ENCODE results near the gene FZD10.

FZD10 gene, protein sequence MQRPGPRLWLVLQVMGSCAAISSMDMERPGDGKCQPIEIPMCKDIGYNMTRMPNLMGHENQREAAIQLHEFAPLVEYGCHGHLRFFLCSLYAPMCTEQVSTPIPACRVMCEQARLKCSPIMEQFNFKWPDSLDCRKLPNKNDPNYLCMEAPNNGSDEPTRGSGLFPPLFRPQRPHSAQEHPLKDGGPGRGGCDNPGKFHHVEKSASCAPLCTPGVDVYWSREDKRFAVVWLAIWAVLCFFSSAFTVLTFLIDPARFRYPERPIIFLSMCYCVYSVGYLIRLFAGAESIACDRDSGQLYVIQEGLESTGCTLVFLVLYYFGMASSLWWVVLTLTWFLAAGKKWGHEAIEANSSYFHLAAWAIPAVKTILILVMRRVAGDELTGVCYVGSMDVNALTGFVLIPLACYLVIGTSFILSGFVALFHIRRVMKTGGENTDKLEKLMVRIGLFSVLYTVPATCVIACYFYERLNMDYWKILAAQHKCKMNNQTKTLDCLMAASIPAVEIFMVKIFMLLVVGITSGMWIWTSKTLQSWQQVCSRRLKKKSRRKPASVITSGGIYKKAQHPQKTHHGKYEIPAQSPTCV

DNA sequence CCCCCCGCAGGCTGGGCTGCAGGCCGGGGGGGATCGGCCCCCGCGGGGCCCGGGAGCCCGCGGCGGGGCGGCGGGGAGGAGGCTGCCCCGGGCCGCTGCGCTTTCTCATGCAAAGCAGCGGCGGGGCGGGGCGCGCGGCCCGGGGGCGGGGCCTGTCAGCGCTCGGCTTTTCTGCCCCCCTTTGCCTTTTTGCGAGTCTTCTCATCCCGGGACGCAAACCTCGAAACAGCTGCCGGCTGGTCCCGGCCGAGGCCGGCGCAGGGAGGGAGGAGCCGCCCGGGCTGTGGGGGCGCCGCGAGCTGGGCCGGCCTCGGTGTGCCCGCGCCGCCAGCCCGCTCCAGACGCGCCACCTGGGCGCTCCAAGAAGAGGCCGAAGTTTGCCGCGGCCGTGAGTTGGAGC is at the start of gene FZD10:
TSS of gene FZD10 (plus strand) at position 198 of the 400 bp plus-strand sequence. CDS start 479 bp downstream, outside the sequence.
- no peak for DNase-seq (ENCODE audit: low read depth)

DNA sequence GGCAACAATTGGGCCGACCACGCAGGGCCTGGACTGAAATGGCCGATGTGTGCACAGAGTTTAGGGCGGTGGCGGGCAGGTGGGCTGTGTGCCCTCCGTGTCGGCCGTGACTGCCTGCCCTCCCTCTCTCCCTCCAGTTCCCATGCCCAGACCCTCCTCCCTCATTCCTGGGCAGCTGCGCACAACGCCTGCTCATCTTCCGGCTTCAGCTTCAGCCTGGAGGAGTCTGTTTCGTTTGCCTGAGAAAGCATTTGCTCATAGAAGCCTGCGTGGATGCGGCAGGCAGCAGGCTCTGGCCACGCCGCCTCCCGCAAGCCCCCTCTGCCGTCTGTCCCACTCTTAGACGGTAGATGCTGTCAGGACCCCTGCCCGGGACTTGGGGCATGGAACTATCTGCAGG is 47.3 kb upstream of the FZD10 start:
- DNase-seq (ENCODE audit: low read depth) = no peak

DNA sequence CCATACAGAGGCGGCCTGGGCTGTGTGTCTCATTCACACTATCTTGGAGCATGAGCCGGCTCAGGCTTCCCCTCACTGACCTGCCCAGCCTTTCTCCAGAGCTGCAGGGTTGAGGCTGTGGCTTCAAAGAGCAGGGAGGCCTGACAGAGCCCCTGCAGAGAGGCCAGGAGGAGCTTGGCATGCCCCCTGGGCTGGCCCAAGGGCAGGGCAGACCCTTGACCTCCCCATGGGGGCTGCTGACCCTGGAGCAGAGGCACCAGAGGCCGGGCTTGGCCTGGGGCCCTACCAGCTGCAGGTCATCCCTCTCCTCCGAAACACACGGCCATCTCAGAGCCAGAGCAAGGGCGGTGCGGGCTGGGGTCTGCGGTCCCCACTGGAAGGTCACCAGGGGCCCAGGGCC is 46.6 kb upstream of the FZD10 start:
- no peak for DNase-seq (ENCODE audit: low read depth)

DNA sequence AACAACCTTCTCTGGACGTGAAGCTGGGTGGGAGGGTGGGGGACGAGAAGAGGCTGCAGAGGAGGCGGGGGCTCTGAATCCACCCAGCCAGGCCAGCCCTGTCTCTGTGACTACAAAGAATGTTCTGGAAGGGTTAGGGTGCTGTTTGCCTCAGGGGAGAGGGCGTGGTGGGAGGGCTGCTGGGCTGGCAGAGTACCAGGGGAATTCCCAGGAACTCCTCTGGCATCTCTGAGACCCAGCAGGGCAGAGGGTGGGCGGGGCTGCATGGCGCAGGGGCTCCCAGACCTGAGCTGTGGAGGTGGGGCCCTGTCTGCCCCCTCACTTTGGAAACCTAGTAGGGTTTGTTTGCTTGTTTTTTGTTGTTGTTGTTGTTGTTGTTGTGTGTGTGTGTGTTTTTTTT is 45.5 kb upstream of the FZD10 start:
- DNase-seq (ENCODE audit: low read depth) = no peak

DNA sequence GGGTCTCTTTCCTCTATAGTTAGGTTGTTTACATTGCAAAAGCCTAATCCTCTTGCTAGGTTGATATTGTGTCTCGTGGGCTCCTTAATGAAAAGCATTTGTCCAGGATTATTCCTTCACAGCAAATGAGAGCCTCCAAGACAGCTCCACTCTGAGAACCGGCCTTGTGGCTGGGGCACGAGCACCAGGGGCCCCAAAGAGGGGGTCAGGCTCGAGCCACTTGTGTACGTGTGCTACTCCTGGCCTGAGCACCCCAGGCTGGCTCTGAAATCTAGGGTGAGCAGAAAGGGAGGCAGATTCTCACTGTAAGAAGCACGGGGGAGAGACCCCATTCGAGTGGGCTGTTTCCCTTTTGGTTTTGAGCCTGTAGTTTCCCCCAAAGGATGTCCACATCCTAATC is 45.0 kb upstream of the FZD10 start:
- no peak for DNase-seq (ENCODE audit: low read depth)

DNA sequence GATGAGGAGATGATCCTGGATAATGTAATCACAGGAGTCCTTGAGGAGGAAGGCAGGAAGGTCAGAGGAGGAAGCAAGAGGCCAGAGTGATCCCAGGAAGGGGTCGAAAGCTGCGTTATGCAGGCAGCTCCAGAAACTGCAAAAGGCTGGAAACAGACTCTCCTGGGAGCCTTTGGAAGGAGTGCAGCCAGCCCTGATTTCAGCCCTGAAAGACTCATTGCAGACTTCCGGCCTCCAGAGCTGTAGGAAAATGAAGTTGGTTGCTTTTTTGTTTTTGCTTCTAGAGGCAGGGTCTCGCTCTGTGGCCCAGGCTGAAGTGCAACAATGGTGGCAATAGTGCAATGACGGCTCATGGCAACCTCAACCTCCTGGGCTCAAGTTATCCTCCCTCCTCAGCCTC is 44.6 kb upstream of the FZD10 start:
- DNase-seq (ENCODE audit: low read depth) = no peak

DNA sequence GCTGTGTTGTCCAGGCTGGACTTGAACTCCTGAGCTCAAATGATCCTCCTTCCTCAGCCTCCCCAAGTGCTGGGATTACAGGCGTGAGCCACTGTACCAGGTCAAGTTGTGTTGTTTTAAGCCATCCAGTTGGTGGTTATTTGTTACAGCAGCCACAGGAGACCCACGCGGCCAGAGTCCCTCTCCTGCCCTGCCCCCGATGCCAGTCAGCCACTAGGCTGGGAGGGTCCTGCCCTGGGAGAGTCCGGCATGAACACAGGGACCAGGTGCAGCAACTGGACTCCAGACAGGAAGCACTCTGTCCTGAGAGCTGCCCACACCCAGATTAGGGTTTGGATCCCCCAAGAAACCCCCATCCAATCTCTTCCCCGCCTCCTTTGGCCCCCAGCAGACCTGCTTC is 44.1 kb upstream of the FZD10 start:
- DNase-seq (ENCODE audit: low read depth) = no peak

DNA sequence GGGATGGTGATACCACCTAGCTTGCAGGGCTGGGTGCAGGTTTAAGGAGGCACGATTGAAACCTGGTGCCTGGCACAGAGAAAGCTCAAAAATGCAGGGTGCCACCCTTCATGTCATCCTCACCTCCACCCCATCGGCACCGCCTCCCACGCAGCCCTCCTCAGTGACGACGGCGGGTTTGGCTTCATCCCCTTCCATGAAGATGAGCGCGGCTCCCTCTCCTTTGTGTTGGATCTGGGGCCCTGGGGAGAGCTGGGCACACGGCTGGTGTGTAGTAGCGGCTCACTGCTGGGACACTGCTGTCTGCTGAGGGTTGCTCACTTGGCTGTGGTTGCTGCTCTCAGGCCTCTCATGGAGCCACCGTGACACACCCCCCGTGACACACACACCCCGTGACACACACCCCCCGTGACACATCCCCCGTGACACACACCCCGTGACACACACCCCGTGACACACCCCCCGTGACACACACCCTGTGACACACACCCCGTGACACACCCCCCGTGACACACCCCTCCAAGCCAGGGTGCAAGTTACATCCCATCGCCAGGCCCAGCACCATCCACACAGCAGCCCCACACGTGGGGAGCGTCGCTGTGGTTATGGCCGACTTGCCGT is 42.9 kb upstream of the FZD10 start:
- DNase-seq (ENCODE audit: low read depth) = no peak

DNA sequence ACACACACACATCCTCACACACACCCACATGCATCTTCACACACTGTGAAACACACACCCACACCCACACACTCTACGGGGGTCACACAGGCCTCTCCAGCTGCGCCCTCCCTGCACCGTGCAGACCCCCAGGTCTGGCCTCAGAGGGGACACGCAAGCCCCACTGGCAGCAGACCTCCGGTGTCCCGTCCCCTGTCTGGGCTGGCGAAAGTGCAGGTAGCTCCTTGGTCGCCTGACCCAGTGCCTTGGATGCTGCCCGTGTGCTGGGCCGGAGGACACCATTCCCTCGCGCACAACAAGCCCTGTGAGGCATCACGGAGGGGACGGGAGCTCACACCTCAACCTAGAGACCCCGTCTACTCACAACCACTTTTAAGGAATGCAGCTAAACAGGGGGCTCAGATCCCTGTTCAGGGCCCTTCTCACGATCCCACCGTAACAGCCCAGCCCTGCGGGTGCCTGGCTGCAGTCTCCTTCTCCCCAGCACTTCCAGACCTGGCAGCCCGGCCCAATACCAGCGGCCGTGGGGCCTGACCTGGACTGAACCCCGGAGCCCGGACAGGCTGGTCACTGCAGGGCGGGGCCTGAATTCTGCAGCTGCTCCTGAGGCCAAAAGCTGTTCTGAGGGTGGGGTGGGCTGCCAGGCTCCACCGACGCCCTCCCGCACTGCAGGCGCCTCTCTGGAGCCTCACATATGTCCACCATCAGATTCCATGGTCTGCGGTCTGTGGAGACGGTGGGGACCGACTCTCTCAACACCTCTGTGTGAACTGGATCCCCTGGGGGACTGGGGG is 42.1 kb upstream of the FZD10 start:
- no peak for DNase-seq (ENCODE audit: low read depth)

DNA sequence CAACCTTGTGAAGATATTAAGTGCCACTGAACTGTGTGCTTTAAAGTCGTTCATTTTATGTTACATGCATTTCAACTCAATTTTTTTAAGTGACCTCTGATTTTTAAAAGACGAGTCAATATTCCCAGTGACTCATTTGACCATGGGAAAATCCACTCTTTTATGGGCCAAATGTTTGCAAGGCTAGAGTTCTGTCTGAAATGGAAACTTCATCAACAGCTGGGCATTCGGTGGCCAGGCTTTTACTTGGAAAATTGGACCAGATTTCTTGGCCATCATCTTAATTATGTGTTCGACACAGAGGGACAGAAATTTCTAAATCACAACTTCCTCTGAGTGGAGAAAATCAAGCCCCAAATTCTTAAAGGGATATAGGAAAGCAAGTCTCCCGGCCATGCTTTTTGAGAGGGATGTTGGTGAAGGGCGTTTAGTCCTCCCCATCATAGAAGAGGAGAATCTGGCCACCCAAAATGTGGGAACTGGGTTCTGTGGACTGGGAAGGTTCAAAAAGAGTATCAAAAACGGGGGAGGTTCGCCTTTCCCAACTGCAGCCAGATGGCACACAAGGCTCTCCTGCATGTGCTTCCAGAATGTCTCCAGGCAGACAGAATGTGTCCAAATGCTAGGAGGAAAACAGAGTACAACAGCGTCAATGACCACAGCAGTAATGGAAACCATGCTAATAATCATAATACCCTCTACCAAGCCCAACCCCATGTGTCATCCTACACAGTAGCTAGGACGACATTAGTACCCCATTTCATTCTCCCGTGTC is 40.9 kb upstream of the FZD10 start:
- DNase-seq (ENCODE audit: low read depth) = no peak

DNA sequence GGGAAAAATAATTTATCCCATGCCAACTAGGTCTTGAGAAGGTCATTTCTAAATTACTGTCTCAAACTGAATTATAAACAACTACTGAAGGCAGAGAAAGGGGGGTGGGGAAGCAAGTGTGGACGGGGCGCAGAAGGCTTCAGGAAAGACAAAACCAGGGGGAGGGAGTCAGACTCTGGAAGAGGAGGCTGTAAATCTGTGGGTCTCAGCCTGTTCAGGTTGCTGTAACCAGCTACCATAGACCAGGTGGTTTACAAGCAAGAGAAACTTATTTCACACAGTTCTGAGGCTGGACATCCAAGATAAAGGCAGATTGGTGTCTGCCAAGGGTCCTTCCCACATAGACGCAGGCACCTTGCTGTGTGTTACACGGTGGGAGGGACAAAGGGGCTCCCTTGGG is 39.9 kb upstream of the FZD10 start:
- no peak for DNase-seq (ENCODE audit: low read depth)

DNA sequence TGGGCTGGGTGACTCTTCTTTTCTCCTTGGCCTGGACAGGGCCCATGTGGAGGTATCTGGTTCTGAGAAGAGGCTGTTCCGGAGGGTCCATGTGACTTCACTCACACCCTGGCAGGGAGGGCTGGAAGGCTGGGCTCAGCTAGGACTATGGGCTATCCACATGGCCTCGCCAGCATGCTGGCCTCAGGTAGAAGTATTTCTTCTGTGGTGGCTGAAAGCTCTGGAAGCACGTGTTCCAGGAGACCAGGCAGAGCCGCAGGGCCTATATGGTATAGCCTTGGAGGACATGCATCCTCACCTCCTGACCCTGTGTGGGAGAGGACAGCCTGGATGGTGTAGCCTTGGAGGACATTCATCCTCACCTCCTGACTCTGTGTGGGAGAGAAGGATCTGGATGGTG is 38.2 kb upstream of the FZD10 start:
- DNase-seq (ENCODE audit: low read depth) = no peak

DNA sequence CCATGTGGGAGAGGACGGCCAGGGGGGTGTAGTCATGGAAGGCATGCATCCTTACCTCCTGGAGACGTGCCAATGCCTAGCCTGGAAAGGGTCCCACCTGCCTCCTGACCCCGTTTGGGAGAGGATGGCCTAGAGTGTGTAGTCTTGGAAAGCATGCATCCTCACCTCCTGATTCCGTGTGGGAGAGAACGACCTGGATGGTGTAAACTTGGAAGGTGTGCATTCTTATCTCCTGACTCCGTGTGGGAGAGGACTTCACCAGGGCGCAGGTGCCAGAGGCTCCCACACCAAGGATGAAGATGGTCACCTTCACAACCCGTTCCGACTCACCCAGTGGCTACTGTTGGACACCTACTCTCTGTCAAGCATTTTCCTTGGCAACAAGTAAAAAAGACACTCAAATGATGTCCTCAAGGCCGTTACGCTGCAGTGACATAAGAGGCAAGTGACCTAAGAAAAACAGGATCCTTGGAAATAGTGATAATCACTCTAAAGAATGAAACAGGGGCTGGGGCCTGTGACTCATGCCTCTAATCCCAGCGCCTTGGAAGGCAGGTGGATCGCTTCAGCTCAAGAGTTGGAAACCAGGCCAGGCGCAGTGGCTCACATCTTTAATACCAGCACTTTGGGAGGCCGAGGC is 37.5 kb upstream of the FZD10 start:
- no peak for DNase-seq (ENCODE audit: low read depth)

DNA sequence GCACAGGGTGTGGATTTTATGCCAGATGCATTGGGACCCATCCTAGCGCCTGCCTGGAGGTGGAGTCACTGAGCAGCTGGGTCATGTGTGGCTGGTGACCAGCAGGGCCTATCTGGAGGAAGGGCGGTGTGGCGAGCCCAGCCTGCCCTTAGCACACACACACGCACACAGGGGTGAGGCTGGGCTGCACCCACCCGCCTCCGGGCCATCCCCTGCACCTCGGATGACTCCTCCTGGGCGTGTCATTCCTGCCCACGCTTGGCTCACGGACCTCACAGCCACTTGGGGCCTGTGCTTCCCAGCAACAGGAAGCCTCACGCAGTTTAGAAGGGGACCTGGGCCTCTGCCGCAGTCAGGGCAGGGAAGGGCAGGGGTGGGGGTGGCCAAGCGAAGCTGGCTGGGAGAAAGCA is 36.2 kb upstream of the FZD10 start:
- no peak for DNase-seq (ENCODE audit: low read depth)

DNA sequence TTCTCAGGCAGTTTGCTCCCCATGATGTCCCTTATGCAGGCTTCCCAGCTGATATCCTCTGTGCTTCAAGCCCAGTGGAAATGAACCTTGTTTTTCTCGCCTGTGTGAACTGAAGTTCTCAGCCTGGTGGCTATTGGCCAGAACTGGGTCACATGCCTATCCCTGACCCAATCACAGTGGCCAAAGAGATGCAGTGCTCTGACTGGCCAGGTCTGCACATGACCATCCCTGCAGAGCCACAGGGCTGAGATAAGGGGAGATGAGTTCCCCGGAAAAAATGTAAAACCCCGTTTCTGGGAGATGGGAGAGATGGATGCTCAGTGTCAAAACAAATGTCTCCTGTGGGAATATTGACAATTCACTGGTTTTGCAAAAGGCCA is 34.7 kb upstream of the FZD10 start:
- no peak for DNase-seq (ENCODE audit: low read depth)

DNA sequence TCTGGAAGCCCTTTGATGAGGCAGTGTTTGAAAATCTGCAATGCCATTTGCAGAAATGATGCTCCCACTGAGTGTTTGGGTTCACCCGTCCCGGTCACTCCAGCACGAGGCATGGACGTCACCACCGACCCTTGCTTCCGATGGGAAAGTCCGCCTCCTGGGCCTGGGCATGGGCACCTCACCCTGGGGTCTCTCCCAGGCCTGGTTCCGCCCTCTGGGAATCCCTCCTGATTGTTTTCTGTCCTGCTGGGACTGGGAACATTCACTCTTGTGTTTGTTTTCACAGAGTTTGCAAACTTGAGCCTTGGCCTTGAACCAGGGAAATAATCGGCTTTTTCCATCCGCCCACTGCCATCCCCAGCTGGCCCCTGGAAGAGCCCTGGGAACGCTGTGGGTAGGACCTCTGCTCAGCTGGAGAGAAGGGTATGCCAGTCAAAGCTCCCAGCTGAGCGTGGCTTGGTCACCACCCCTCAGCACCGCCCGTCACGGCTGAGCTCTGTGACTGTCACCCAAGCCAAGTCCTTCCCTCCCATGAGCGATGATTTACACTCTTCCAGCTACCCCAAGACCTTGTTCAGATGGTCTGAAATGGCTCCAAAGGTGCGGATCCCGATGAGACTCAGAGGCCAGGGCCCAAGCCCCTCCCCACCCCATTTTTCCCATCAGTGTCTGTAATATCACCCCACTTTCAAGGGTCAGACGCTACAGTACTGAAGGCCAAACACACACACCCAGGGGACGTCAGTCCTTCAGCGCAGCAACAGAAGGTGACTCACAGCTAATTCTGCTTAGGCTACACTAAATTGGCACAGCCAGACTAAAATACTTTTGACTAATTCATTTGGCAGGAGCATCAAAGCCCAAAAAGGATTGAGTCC is 34.1 kb upstream of the FZD10 start:
- DNase-seq (ENCODE audit: low read depth) = peak; percentile 6

DNA sequence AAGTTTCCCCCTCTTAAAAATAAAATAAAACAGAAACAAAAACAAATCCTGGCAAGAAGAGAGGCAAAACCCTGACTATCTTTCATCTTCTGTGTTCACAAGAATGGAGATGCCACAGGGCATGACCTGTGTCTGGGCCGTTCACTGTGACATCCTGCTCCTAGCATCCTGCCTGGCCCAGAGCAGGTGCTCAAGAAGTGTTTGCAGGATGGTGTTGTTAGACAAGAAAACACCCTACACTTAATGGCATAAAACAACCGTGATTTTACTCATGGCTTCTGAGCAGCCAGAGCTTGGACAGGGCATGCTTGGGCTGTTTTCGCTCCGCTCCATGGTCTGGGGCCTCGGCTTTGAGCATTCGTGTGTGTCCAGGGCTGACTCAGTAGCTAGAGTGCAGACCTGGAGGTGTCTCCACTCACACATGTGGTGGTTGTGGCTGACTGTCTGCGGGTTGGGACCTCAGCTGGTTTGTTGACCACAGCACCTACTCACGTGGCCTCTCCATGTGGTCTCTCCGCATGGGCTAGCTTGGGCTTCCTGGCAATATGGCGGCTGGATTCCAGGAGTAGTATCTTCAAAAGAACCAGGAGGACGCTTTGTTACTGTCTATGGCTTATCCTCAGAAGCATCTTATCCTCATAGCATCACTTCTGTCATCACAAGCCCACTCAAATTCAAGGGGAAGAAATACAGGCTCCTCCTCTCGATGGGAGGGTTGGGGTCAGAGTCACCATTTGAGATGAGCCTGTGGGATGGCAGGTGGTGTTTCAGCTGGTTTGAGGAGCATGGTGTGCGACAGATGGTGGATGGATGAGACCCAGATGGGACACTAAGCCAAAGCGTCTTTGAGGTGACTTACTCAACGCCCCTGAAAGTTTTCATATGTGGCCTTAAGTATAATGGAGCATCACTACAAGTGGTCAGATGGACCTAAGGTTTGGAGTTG is 33.2 kb upstream of the FZD10 start:
- no peak for DNase-seq (ENCODE audit: low read depth)

DNA sequence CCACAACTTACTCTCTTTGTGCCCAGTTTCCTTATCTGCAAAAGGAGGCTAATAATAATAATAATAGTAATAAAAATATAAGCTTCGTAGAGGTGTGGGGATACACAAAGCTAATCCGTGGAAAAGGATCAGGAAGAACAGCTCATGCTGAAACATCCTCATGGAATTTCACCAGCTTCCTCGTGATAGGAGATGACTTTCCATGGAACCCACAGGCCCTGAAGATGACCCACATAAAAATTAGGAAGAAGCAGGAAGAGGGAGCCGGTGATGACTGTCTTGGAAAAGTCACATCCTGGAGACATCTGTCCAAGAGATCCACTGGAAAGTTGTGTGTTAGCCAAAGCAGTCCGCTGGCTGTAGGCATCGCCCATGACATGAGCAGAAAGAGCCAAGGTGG is 31.9 kb upstream of the FZD10 start:
- DNase-seq (ENCODE audit: low read depth) = no peak

DNA sequence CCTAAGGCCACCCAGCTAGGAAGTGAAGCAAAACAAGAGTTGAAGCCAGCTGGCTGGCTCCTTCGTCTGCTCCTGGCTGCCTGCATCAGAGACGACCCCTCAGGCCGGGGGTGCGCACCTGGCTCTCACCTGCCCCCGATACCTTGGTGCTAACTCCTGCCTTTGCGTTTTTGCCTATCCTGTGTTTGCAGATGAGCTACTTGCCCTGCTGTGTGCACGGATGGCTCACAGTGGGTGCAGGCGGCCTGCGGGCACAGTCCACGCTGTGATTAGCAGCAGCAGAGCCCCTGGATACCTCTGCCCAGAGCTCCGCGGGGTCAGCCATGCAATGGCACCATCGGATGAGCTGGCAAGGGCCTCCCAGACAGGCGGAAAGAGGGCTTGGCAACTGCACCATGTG is 31.2 kb upstream of the FZD10 start:
- no peak for DNase-seq (ENCODE audit: low read depth)

Measured in fibroblast of gingiva (primary cell).